Measurements from ENCODE around the gene TFCP2.
A peak's percentile ranks its signal among the peaks of the same experiment; 100 is the strongest.
"Not testable (repeated sequence)": the region's sequence is repeated elsewhere in the genome, so short reads cannot be mapped to it uniquely, and the experiment has no call there.

The TFCP2 gene

DNA sequence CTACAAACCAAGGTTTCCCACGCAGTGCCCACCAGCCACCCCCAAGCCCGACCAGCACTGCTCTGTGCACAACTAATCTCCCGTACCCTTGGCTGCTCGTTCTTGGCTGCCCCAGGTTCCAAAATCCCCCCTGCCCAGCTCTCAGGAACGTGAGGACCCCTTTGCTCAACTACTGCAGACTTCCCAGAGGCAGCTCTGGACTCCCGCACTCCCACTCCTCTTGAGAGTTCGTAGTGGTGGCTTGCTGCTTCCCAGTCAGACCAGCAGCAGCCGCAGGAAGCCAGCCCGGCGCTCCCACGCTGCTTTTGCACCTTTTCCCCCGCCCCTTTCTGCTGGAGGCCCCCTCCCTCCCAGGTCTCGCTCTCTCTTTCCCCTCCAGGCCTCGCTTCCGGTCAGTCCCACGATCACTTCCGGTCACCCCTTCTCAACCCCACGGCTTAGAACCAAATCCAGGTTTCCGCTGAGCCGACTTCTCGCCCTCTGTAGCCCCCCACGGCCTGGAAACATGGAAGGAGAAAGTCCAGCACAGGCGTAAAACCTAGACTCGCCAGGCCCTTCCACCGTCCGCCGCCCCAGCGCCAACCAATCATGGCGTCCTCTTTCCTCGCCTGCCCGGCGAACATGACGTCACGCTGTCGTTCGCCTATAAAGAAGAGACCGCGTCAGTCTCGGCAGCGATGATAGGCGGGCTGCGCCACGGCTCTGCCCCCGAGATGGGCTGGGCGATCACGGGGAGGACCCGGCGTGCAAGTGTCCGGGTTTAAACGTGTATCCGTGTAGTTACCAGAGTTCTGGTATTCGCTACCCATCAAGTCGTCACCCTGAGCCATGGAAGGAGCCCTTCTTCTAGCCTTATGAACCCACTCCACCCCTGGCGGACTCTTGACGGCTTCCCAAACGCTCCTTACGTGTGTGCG lies at the start of gene TFCP2:
TFCP2 (minus strand) TSS at position 621 of the 917 bp plus-strand sequence. CDS start 713 bp downstream, outside the sequence.
- peak; percentile 95 for DNase-seq (ENCODE audit: low spot score)

- no peak for DNase-seq (ENCODE audit: low spot score)
Observed at GRCh38 chr12:51222461-51222860, 49.5 kb upstream of the TFCP2 start.

- not testable (repeated sequence) for DNase-seq (ENCODE audit: low spot score)
Observed at GRCh38 chr12:51219857-51220256, 46.9 kb upstream of the TFCP2 start.

- DNase-seq (ENCODE audit: low spot score), result no peak
Observed at GRCh38 chr12:51219322-51219721, 46.4 kb upstream of the TFCP2 start.

- DNase-seq (ENCODE audit: low spot score), result no peak
Observed at GRCh38 chr12:51218607-51219161, 45.7 kb upstream of the TFCP2 start.

DNA sequence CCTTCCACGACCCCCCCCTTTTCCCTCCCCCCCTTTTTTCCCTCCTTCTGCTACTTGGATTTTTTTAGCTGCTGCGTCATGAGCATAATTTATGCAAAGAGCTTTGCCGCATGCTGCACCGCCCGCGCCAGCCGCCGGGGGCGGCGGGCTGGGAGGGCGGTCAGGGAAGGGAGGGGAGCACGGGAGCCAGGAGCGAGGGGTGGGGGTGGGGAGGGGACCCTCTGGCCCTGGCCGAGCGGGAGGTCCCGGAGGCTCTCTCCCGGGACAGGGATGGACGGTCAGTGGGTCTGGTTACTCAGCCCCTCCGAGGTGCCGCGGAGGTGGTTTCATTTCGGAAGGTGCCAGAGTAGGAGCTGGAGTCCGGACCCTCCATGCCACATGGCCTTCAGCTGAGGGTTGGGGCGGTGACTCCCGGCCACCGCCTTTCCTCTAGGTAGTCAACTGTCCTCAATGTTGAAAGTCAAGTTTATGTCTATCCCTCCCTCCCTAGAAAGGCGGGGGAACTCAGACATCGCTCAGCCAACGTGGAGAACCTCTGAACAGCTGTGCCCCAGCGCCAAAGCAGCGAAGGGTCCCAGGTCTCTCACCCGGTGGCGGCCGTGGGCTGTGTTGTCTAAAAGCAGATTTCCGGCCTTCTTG lies 45.2 kb upstream of the TFCP2 start, which contains the start of gene POU6F1:
POU6F1 (minus strand) TSS at position 95 of the 639 bp plus-strand sequence. CDS start 11,226 bp downstream, outside the sequence.
- DNase-seq (ENCODE audit: low spot score), result peak; percentile 94

- DNase-seq (ENCODE audit: low spot score), result peak; percentile 83
Observed at GRCh38 chr12:51217133-51217967, 44.4 kb upstream of the TFCP2 start.

GRCh38 chr12:51216642-51217041 lies 43.7 kb upstream of the TFCP2 start:
- DNase-seq (ENCODE audit: low spot score), result no peak

DNA sequence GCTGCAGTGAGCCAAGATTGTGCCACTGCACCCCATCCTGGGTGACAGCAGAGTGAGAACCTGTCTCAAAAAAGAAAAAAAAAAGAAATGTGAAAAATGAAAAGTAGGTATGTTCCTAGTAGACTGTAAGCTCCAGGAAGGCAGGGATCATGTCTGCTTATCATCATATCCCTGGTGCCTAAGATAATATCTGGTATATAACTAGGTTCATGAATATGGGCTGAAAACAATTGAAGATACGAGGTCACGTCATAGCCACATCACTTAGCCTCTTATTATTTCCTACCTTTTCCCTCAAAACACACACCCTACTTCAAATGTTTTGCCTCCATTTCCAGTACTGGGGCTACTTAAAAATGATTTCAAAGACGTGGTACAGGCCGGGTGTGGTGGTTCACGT lies 42.0 kb upstream of the TFCP2 start:
- DNase-seq (ENCODE audit: low spot score), result no peak

GRCh38 chr12:51210690-51211395 lies 37.9 kb upstream of the TFCP2 start:
- DNase-seq (ENCODE audit: low spot score), result no peak

DNA sequence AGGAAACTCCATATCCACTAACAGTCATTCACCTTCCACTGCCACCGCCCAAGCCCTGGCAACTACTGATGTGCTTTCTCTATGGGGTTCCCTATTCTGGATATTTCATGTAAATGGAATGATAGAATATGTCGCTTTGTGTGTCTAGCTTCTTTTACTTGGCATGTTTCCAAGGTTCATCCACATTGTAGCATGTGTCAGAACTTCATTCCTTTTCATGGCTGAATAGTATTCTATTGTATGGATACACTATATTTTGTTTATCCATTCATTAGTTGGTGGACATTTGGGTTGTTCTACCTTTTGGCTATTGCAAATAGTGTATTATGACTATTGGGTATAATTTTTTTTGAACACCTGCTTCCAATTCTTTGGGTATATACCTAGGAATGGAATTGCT lies 36.3 kb upstream of the TFCP2 start:
- no peak for DNase-seq (ENCODE audit: low spot score)

DNA sequence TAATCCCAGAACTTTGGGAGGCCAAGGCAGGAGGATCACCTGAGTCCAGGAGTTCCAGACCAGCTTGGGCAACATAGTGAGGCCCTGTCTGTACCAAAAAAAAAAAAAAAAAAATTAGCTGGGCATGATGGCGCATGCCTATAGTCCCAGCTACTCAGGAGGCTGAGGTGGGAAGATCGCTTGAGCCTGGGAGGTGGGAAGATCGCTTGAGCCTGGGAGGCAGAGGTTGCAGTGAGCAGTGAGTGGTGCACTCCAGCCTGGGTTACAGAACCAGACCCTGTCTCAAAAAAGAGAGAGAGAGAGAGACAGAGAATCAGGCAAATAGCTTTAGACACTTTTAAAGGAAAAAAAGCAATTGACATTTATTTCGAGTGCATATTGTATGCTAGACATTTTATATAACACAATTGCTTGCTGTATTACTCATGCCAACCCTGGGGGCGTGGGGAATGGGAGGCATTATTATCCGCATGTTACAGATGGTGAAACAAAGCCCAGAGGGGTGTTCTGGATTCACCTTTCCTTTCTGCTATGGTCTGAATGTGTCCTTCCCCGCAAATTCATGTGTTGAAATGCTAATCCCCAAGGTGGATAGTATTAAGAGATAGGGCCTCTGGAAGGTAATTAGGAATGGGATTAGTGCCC lies 35.2 kb upstream of the TFCP2 start:
- DNase-seq (ENCODE audit: low spot score), result no peak

- DNase-seq (ENCODE audit: low spot score), result no peak
Observed at GRCh38 chr12:51205350-51205749, 32.4 kb upstream of the TFCP2 start.

DNA sequence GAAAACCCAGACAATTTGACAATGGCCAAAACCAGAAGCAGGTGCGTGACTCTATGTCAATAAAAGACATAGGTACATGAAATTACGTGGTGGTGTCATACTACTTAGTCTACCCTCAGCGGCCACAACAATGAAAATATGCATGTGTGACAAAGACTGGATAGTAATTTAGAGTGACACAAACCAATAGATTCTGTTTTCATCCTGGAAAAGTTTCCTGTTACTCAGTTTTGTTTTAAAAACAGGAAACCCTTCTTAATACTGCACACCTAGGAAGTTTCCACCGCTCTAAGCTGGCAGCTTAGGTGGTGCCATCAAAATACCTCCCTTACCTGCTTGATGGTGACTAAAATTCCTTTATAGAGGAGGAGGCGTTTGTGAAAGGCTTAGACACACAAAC lies 29.8 kb upstream of the TFCP2 start:
- no peak for DNase-seq (ENCODE audit: low spot score)

DNA sequence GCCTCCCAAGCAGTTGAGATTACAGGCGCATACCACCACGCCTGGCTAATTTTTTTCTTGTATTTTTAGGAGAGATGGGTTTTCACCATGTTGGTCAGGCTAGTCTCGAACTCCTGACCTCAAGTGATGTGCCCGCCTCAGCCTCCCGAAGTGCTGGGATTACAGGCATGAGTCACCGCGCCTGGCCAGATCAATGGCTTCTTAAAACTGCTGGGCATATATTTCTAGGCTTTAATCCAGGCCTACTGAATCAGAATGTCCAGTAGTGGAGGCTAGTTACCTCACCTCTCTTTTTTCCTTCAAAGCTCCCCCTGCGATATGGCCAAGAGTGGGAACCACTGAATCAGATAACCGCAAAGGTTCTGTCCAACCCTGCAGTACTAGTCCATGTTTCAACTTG lies 27.9 kb upstream of the TFCP2 start:
- DNase-seq (ENCODE audit: low spot score), result no peak

- no peak for DNase-seq (ENCODE audit: low spot score)
Observed at GRCh38 chr12:51200156-51200555, 27.2 kb upstream of the TFCP2 start.

GRCh38 chr12:51199366-51199945 lies 26.5 kb upstream of the TFCP2 start:
- DNase-seq (ENCODE audit: low spot score), result no peak

DNA sequence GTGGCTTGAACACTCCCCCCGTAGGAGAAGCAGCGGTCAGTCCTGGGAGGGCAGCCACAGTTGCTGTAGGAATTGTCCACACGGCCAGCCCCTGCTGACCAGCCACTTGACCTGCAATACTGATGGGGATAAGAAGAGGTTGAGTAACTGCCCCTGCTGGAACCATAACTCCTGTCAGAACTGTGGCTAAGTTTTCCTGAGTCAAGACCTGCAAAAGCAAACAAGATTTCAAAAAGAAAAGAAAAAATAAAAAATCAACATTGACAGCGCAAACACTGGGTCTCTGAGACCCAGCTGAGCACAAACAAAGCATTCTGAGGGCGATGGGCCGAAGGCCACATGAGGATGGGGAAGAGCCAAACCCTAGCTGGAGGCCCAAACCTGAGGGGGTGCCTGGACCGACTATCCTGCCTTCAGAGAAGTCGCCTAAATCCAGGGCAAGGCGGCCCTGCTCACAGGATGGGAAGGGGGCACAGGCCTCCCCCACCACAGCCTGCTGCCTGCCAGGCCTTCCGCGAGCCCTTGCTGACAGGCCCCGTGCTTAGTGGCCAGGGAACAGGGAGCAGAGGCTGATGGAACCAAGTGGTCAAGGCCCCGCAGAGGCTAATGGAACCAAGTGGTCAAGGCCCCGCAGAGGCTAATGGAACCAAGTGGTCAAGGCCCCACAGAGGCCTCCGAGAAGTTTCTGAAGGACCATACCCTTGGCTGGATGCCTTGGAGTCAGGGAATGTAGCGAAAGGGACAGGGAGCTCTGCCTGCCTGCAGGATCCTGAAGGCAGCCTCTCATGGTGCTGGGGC lies 25.8 kb upstream of the TFCP2 start:
- DNase-seq (ENCODE audit: low spot score), result no peak

DNA sequence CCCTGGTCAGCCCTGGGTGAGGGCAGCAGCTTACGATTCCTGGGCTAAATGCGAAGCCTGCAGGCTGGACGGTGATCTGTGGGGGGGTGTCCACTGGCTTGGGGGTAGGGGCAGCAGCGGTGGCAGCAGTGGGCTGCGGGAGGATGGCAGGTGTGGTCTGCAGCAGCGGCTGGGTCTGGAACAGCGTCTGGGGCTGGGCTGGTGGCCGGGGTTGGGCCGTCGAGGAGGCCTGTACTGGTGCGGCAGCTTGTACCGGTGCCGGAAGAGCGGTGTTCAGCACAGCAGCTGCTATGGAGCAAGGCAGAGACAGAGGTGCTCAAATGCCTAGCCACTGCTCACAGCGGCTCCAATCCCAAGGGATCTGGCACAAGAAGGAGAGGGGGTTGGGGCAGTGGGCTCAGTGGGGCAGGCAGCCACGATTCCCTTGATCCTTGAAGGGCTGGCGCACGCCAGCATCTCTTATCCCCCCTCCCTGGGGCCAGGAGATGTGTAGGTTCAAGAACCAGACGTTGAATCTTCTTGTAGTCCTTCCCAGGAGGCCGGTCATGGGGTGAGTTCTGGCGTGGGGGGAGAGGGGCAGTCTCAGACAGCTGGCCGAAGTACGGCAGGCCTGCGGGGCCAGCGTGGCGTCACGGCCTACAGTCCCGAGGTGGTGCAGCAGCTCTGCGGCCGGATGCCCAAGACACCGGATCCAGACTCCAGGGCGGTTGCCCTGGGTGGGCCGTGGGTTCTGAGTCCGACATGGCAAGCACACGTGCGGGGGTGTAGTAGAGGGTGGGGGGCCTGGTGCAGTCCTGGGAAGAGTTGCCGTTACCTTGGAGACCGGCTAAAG lies 25.0 kb upstream of the TFCP2 start:
- DNase-seq (ENCODE audit: low spot score), result no peak

All from AG08396 (cell line).